Gastroesophageal sphincter (tissue), 4 donors: ENCODE measurements around the gene FOXN3. TPM values are rescaled to one million over a fixed set of nuclear protein-coding genes. Genes with fewer than 3 reads are reported as not detected.

Source experiments
- ATAC-seq: fragments of 150-250 bp; one replicate; pipeline ENCODE4 v1.9.1; 2016; ENCODE audit warnings: mild to moderate bottlenecking, moderate library complexity
- H3K27ac ChIP-seq, 4 donors: fragments of 200-600 bp; sonication (generic) in 3 of 4; 1 replicate in 3 of 4; 2 replicates in 1 of 4; pipeline ENCODE4 v1.5.1; 2016 to 2019
- H3K27me3 ChIP-seq: fragments of 200-600 bp; sonication (generic); one replicate; pipeline ENCODE4 v1.5.1; 2019
- H3K36me3 ChIP-seq, 2 donors: fragments of 200-600 bp; sonication (generic); one replicate each; pipeline ENCODE4 v1.5.1; 2019; ENCODE audit warnings: control low read depth in 1 of 2
- H3K4me1 ChIP-seq, 3 donors: fragments of 200-600 bp; sonication (generic); 1 replicate in 2 of 3; 2 replicates in 1 of 3; pipeline ENCODE4 v1.5.1; 2016 to 2019; ENCODE audit warnings: control low read depth in 2 of 3
- H3K4me3 ChIP-seq, 2 donors: fragments of 200-600 bp; sonication (generic); one replicate each; pipeline ENCODE4 v1.5.1; 2019; ENCODE audit warnings: mild to moderate bottlenecking in 1 of 2, moderate library complexity in 1 of 2
- H3K9me3 ChIP-seq, 3 donors: fragments of 200-600 bp; sonication (generic); one replicate each; pipeline ENCODE4 v1.5.1; 2017 to 2019; ENCODE audit warnings: control low read depth in 2 of 3
- EP300 ChIP-seq: sonication (generic); formaldehyde crosslinking; IDR thresholded peaks from one replicate; pipeline ENCODE4 v1.6.1; 2017; ENCODE audit warnings: antibody characterized with exemption, mild to moderate bottlenecking
- POLR2A ChIP-seq, 2 donors: fragments of 450-650 bp; IDR thresholded peaks; one replicate each; pipeline ENCODE4 v1.6.1; 2017; ENCODE audit warnings: antibody characterized with exemption in 2 of 2, mild to moderate bottlenecking in 2 of 2, moderate library complexity in 1 of 2
- POLR2AphosphoS5 ChIP-seq: sonication (generic); formaldehyde crosslinking; IDR thresholded peaks from one replicate; pipeline ENCODE4 v1.6.1; 2017; ENCODE audit warnings: antibody characterized with exemption
- WGBS, 2 donors: methylation state at CpG; one replicate each; pipeline ENCODE4 v1.1.5; 2018; ENCODE audit warnings: low coverage in 1 of 2; 5-methylcytosine and 5-hydroxymethylcytosine counted together
- total RNA-seq, 4 donors: library from RNA; depleted of rRNA; stranded (reverse); fragments of >200 nt; gene quantifications; one replicate each; pipeline ENCODE4 v1.1.0, GENCODE V29; 2016
- TF ChIP-seq, protein P1 (sequence below), 4 experiments: fragments of 200-600 bp in 2 of 4; fragments of 450-650 bp in 2 of 4; sonication (generic) in 1 of 4; IDR thresholded peaks; one replicate each; pipeline ENCODE4 v1.5.1; 2017 to 2019; ENCODE audit warnings: antibody characterized with exemption in 4 of 4, mild to moderate bottlenecking in 2 of 4, moderate library complexity in 2 of 4

FOXN3 gene
- total RNA-seq, 4 donors from 2014 or later, result 116 to 172 (median 136) TPM

DNA sequence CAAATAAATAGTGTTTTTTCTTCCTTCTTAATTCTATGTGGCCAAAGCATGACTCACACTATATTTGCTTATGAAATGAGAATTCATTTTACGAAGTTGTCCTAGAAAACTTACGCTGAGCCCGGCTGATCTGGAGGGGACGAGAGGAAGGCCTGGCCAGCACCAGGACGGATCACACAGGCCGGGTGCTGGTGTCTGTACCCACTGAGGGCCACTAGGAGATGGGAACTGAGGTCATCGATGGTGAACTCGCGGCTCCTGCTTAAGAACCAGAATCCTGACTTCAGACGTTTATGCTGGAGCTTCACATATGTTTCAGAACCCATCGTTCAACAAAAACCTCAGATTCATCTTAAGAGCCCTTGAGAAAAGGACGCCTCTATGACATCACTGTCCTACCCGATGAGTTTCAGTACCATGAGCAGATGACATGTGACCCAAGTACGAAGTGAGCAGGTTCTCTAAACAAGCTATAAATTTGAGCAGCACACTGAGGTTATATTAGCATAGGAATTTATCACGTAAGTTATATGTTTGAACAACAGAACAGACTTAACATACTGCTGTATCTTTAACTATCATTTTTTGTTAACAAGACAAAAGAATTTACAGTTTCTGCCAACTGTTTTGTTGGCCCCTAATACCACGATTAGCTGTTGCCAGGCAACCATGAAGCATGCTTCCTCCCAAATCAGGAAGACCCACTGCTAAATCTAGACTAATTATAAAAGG lies 111.9 kb downstream of the FOXN3 start:
- no peaks in the 10 kb centered on the region for H3K36me3 ChIP-seq
- no peaks in the 10 kb centered on the region for H3K27me3 ChIP-seq
- 0 to 19% methylated on average over 3 to 15 of the region's 16 CpGs for WGBS, 2 donors
- peak overlapping the region; percentile 85 to 90 (median 88) for H3K27ac ChIP-seq
- TF ChIP-seq, protein P1, sequence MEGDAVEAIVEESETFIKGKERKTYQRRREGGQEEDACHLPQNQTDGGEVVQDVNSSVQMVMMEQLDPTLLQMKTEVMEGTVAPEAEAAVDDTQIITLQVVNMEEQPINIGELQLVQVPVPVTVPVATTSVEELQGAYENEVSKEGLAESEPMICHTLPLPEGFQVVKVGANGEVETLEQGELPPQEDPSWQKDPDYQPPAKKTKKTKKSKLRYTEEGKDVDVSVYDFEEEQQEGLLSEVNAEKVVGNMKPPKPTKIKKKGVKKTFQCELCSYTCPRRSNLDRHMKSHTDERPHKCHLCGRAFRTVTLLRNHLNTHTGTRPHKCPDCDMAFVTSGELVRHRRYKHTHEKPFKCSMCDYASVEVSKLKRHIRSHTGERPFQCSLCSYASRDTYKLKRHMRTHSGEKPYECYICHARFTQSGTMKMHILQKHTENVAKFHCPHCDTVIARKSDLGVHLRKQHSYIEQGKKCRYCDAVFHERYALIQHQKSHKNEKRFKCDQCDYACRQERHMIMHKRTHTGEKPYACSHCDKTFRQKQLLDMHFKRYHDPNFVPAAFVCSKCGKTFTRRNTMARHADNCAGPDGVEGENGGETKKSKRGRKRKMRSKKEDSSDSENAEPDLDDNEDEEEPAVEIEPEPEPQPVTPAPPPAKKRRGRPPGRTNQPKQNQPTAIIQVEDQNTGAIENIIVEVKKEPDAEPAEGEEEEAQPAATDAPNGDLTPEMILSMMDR (IDR thresholded peaks at IDR 0.05), result peak in 1 of 4 experiments; percentile 15
- TF ChIP-seq POLR2A (IDR thresholded peaks at IDR 0.05), result no peak
- peak; percentile 37 for TF ChIP-seq POLR2AphosphoS5
- no peak for TF ChIP-seq EP300
- ATAC-seq, result peak; percentile 61
- no peak overlapping the region for H3K4me3 ChIP-seq
- peaks cover 0 to 73% (median 36%) of the 10 kb centered on the region in 3 donors for H3K4me1 ChIP-seq
- no peaks in the 10 kb centered on the region for H3K9me3 ChIP-seq

DNA sequence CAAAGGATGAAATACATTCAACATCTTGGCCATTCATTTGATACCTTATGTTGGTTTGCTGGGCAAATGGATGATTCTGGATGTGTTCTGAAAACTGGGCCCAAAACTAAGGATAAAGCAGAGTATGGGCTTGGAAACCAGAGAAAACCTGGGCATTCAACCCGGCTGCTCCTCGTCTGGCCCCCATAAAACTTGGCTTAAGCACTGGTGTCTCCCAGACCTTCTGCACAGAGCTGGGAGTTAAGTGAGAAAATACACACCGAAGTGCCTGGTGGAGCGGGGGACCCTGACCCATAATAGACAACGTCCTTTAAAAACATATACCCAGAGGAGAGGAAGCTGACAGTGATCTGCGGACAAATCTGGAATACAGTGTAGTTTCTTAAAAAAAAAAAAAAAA lies 112.5 kb downstream of the FOXN3 start:
- 38 to 46% methylated on average over 6 of the region's 6 CpGs for WGBS, 2 donors
- Histone ChIP-seq H3K27ac (peak overlapping the region; percentile 85 to 90 (median 88)), H3K4me1 (peaks cover 0 to 68% (median 36%) of the 10 kb centered on the region in 3 donors), H3K36me3 (no peaks in the 10 kb centered on the region), H3K27me3 (no peaks in the 10 kb centered on the region), H3K9me3 (no peaks in the 10 kb centered on the region), H3K4me3 (peak overlapping the region; percentile 16 to 26)
- no peak for ATAC-seq
- TF ChIP-seq POLR2AphosphoS5 (no peak), EP300 (no peak), POLR2A (IDR thresholded peaks at IDR 0.05) (no peak)
- TF ChIP-seq, protein P1 (IDR thresholded peaks at IDR 0.05), result no peak

DNA sequence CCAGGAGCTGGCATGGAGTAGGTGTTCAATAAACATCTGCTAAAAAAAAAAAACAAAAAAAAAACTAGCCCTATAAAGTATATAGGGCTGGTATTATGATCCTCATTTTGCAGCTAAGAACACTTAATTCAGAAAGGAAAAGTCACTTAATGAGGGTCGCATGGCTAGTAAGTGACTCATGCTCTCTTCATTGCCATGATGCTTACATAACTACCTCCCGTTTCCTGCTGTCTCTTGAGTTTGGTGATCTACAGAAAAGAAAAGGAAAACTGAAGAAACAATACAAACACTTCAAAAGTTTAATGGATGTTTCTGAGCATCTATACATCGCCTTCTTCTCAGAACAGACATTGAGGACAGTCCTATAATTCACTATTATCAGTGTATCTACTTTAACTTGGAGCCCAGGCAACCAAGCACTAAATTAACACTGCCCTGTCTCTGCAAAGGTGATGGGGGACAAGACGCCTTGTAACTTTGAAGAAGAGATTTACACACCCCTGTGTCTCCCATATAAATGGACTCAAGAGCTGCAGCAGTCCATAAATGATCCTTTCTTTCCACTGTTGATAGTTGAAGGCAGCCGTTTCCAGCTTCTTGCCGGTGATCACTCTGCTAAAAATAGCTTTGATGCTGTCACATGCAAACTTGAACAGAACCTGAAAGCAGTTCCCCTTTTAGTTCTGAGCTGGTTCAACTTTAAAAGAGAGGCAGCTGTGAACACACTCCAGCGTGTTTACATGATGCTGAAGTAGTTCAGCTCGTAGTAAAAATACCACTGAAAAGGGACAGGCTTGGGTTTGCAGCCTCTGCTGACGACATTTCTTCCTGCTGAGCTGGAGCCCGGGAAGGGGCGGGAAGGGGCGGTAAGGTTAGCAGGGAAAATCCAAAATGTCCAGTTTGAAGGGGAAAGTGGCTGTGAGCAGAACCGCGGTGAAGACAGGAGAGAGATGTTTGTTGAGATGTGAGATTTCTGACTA lies 113.3 kb downstream of the FOXN3 start:
- Histone ChIP-seq H3K27ac (peak overlapping the region; percentile 85 to 90 (median 88)), H3K4me1 (peaks cover 0 to 68% (median 34%) of the 10 kb centered on the region in 3 donors), H3K4me3 (peak overlapping the region; percentile 16 to 26), H3K27me3 (no peaks in the 10 kb centered on the region), H3K9me3 (no peaks in the 10 kb centered on the region), H3K36me3 (no peaks in the 10 kb centered on the region)
- WGBS, 2 donors, result 5 to 6% methylated on average over 7 to 13 of the region's 14 CpGs
- ATAC-seq, result peak; percentile 77
- TF ChIP-seq POLR2AphosphoS5 (peak; percentile 90), EP300 (no peak)

DNA sequence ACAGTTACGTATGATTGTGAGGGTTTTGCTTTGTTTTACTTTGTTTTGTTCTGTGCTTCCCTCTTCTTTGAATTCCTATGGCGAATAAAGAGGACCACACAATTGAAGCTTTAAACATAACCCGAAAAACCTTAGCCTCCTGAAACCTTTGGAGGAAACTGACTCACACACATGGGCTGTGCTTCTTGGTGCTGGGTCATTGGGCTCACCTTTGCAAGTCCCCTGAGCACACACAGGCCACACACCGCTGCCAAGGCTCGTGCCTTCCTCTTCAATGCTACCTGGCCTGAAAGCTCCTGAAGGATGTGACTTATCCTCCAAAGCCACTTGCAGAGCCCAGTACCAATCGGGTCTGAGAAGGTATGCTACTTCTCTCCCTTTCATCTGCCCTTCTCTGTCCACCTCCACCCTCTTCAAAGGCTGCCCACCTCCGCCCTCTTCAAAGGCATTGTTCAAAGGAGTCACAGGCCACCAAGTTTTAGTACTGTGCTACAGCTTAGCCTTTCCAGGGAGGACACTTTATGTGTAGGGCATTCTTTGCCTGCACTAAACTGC lies 114.6 kb downstream of the FOXN3 start:
- TF ChIP-seq POLR2AphosphoS5 (no peak), POLR2A (IDR thresholded peaks at IDR 0.05) (no peak), EP300 (no peak)
- TF ChIP-seq, protein P1 (IDR thresholded peaks at IDR 0.05), result no peak
- no peaks in the 10 kb centered on the region for H3K36me3 ChIP-seq
- peaks cover 0 to 68% (median 30%) of the 10 kb centered on the region in 3 donors for H3K4me1 ChIP-seq
- peak overlapping the region; percentile 85 to 90 (median 88) for H3K27ac ChIP-seq
- H3K9me3 ChIP-seq, result no peaks in the 10 kb centered on the region
- no peak overlapping the region for H3K4me3 ChIP-seq
- H3K27me3 ChIP-seq, result no peaks in the 10 kb centered on the region
- WGBS, 2 donors, result 92 to 93% methylated on average over 2 to 7 of the region's 7 CpGs
- ATAC-seq, result no peak

DNA sequence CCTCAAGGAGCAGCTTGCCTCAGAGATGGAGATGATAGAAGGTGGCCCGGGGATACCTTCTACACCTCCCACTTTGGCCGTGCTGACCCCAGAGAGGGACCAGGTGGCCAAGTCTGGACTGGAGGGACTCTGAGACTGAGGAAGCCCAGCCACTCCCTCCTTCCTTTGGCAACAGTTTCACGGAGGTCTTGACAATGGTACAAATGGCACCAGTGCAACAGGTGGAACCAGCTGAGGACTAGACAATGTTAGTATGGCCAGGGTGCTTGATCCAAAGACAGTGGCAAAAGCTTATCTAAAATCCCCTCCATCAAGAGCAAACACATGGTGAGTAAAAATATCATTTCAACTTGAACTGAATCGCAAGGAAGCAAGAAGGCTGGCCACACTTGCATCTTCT lies 117.4 kb downstream of the FOXN3 start:
- 82 to 100% methylated on average over 1 to 3 of the region's 4 CpGs for WGBS, 2 donors
- peak overlapping the region in 1 of 4 donors; percentile 15 for H3K27ac ChIP-seq
- H3K4me3 ChIP-seq, result no peak overlapping the region
- ATAC-seq, result no peak
- H3K36me3 ChIP-seq, result no peaks in the 10 kb centered on the region
- H3K9me3 ChIP-seq, result no peaks in the 10 kb centered on the region
- H3K27me3 ChIP-seq, result no peaks in the 10 kb centered on the region
- H3K4me1 ChIP-seq, result peaks cover 0 to 56% (median 15%) of the 10 kb centered on the region in 3 donors
- no peak for TF ChIP-seq EP300
- no peak for TF ChIP-seq POLR2AphosphoS5
- no peak for TF ChIP-seq POLR2A (IDR thresholded peaks at IDR 0.05)
- TF ChIP-seq, protein P1 (IDR thresholded peaks at IDR 0.05), result no peak
